SK-N-SH (cell line): ENCODE measurements around the gene SMCHD1. TPM values are rescaled to one million over a fixed set of nuclear protein-coding genes. Genes with fewer than 3 reads are reported as not detected.

Experiments used
- CTCF ChIA-PET: fragments of 300-600, 350-600 bp; formaldehyde crosslinking; extraction: SDS; loops from one replicate; lab custom pipeline; 2021; lab: Yijun Ruan, JAX
- POLR2A ChIA-PET: fragments of 350-600 bp; sonication (Branson Sonifier 250); formaldehyde crosslinking; extraction: SDS; loops from one replicate; lab custom pipeline; 2020; ENCODE audit warnings: antibody characterized with exemption, inconsistent platforms; lab: Yijun Ruan, JAX
- DNase-seq: peaks from one replicate; pipeline ENCODE4 v3.0.0; 2012
- H2AFZ ChIP-seq: fragments of 200-600 bp; sonication (generic); 2 replicates; pipeline ENCODE4 v1.8.1; 2016; ENCODE audit warnings: antibody characterized with exemption, mild to moderate bottlenecking, low read depth
- H3F3A ChIP-seq: fragments of 200-600 bp; sonication (generic); replicated peaks from 2 replicates; pipeline ENCODE3; 2016; ENCODE audit warnings: antibody characterized with exemption, mild to moderate bottlenecking; ENCODE audit not compliant: insufficient read depth
- H3K27ac ChIP-seq, 2 experiments: fragments of 200-500 bp in 1 of 2; fragments of 200-600 bp in 1 of 2; sonication (Bioruptor generic) in 1 of 2; sonication (generic), shearing (Covaris generic) in 1 of 2; 2 replicates each; pipeline versions ENCODE4 v1.5.1 to v1.6.1; 2014 to 2016; ENCODE audit warnings: low read depth in 2 of 2, inconsistent platforms in 1 of 2, low read length in 1 of 2, mild to moderate bottlenecking in 1 of 2, mixed read lengths in 1 of 2
- H3K27me3 ChIP-seq: fragments of 200-600 bp; sonication (generic), shearing (Covaris generic); 2 replicates; pipeline ENCODE4 v1.6.1; 2016; ENCODE audit warnings: mixed run types; ENCODE audit not compliant: insufficient read depth
- H3K36me3 ChIP-seq, 2 experiments: fragments of 200-500 bp in 1 of 2; fragments of 200-600 bp in 1 of 2; sonication (Bioruptor generic) in 1 of 2; sonication (generic) in 1 of 2; replicated peaks in 1 of 2; 2 replicates each; pipeline versions ENCODE3 to v1.5.1; 2014 to 2016; ENCODE audit warnings: low read length in 1 of 2, mild to moderate bottlenecking in 1 of 2; ENCODE audit not compliant: insufficient read depth in 2 of 2, control insufficient read depth in 1 of 2
- H3K4me1 ChIP-seq, 2 experiments: fragments of 200-500 bp in 1 of 2; fragments of 200-600 bp in 1 of 2; sonication (Bioruptor generic) in 1 of 2; sonication (generic), shearing (Covaris generic) in 1 of 2; 2 replicates each; pipeline versions ENCODE4 v1.5.1 to v1.6.1; 2014 to 2016; ENCODE audit warnings: low read depth in 1 of 2, low read length in 1 of 2, mixed run types in 1 of 2; ENCODE audit not compliant: insufficient read depth in 2 of 2, control insufficient read depth in 1 of 2
- H3K4me2 ChIP-seq: fragments of 200-600 bp; sonication (generic), shearing (Covaris generic); 2 replicates; pipeline ENCODE4 v1.6.1; 2017; ENCODE audit warnings: mixed run types
- H3K4me3 ChIP-seq, 2 experiments: fragments of 200-500 bp in 1 of 2; fragments of 200-600 bp in 1 of 2; sonication (Bioruptor generic) in 1 of 2; sonication (generic), shearing (Covaris generic) in 1 of 2; 2 replicates each; pipeline versions ENCODE4 v1.5.1 to v1.8.1; 2014 to 2016; ENCODE audit warnings: low read depth in 2 of 2, inconsistent platforms in 1 of 2, low read length in 1 of 2, mild to moderate bottlenecking in 1 of 2, mixed read lengths in 1 of 2, moderate library complexity in 1 of 2
- H3K79me2 ChIP-seq: fragments of 200-600 bp; sonication (generic); 2 replicates; pipeline ENCODE4 v1.8.1; 2017; ENCODE audit warnings: mild to moderate bottlenecking; ENCODE audit not compliant: insufficient read depth
- H3K9ac ChIP-seq: fragments of 200-600 bp; sonication (generic); 2 replicates; pipeline ENCODE4 v1.6.1; 2017; ENCODE audit warnings: mixed run types
- H3K9me2 ChIP-seq: fragments of 200-600 bp; sonication (generic); 2 replicates; pipeline ENCODE4 v1.6.1; 2017; ENCODE audit warnings: mixed run types
- H3K9me3 ChIP-seq: fragments of 200-600 bp; sonication (generic); 2 replicates; pipeline ENCODE4 v1.6.1; 2017; ENCODE audit warnings: mixed run types, mild to moderate bottlenecking, moderate library complexity
- H4K20me1 ChIP-seq: fragments of 200-600 bp; sonication (generic); 2 replicates; pipeline ENCODE4 v1.6.1; 2017; ENCODE audit warnings: mild to moderate bottlenecking, mixed run types; ENCODE audit not compliant: insufficient read depth
- FOXM1 ChIP-seq: IDR thresholded peaks from 2 replicates; pipeline ENCODE4 v1.4.0; 2012; ENCODE audit warnings: low read depth, mild to moderate bottlenecking
- GABPA ChIP-seq: IDR thresholded peaks from 2 replicates; pipeline ENCODE4 v1.4.0; 2012; ENCODE audit warnings: low read depth, mild to moderate bottlenecking
- NFIC ChIP-seq: IDR thresholded peaks from 2 replicates; pipeline ENCODE4 v1.4.0; 2012; ENCODE audit warnings: borderline replicate concordance
- RFX5 ChIP-seq: IDR thresholded peaks from 2 replicates; pipeline ENCODE4 v1.6.1; 2012; ENCODE audit warnings: mild to moderate bottlenecking, improper control_type of control experiment, low read length
- RXRA ChIP-seq: IDR thresholded peaks from 2 replicates; pipeline ENCODE4 v1.4.0; 2012; ENCODE audit warnings: low read depth, mild to moderate bottlenecking, borderline replicate concordance
- TEAD4 ChIP-seq: IDR thresholded peaks from 2 replicates; pipeline ENCODE4 v1.4.0; 2012; ENCODE audit warnings: mild to moderate bottlenecking, borderline replicate concordance; ENCODE audit not compliant: insufficient read depth
- WGBS: methylation state at CpG from one replicate; pipeline ENCODE4 v1.1.6; 2017; ENCODE audit warnings: low lambda C conversion rate; 5-methylcytosine and 5-hydroxymethylcytosine counted together
- polyA plus RNA-seq, 3 experiments: library from polyadenylated mRNA; depleted of rRNA; stranded (reverse); fragments of >200 nt; gene quantifications; 2 replicates each; pipeline ENCODE4 v1.2.3, GENCODE V29; 2012
- TF ChIP-seq, protein P1 (sequence below): fragments of 200-600 bp; sonication (generic); IDR thresholded peaks from 2 replicates; pipeline ENCODE4 v1.6.1; 2017; ENCODE audit warnings: antibody characterized with exemption, mild to moderate bottlenecking, moderate library complexity
- TF ChIP-seq, protein P2 (sequence below): IDR thresholded peaks from 2 replicates; pipeline ENCODE4 v1.4.0; 2012; ENCODE audit warnings: low read depth
- TF ChIP-seq, protein P3 (sequence below): IDR thresholded peaks from 2 replicates; pipeline ENCODE4 v1.4.0; 2012; ENCODE audit warnings: low read depth, borderline replicate concordance

Gene SMCHD1
- polyA plus RNA-seq, 1 of the 3 experiments (the other 2 are of a cell fraction): 8.9 TPM

DNA sequence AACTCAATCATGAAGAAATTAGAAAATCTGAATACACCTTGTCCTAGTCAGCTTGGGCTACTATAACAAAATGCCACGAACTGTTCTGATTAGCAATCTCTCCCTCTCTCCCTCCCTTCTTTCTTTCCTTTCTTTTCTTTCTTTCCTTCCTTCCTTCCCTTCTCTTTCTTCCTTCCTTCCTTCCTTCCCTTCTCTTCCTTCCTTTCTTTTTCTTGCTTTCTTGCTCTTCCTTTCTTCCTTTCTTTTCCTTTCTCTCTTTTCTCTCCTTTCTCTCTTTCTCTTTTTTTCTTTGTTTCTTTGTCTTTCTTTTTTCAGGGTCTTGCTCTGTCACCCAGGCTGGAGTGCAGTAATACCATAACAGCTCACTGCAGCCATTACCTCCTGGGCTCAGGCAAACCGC is 167.7 kb downstream of the SMCHD1 start:
- CTCF ChIA-PET: no interaction called here
- H3K79me2 ChIP-seq: no peaks in the 10 kb centered on the region

DNA sequence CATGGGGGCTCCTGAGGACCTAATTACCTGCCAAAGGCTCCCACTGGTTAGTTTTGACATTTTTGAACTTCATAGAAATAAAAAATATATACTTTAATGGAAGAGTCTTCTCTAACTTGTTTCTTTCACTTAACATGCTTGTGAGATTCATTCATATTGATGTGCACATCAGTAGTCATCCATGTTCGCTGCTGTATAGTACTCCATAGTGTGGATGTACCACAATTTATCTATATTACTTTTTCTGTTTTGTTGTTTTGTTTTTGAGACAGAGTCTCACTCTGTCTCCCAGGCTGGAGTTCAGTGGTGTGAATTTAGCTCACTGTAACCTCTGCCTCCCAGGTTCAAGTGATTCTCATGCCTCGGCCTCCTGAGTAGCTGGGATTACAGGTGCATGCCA is 168.4 kb downstream of the SMCHD1 start:
- Histone ChIP-seq H3F3A (no peaks in the 10 kb centered on the region), H3K9me2 (no peaks in the 10 kb centered on the region), H3K4me3 (no peak overlapping the region), H4K20me1 (no peaks in the 10 kb centered on the region), H3K27ac (no peak overlapping the region), H3K27me3 (no peaks in the 10 kb centered on the region; the same call in 1 of the 2 replicates), H3K36me3 (no peaks in the 10 kb centered on the region), H3K4me1 (no peaks in the 10 kb centered on the region), H3K4me2 (no peak overlapping the region), H3K9me3 (no peaks in the 10 kb centered on the region), H3K79me2 (no peaks in the 10 kb centered on the region), H3K9ac (no peak overlapping the region), H2AFZ (no peak overlapping the region)
- CTCF ChIA-PET: no interaction called here
- TF ChIP-seq GABPA (no peak), NFIC (no peak), RFX5 (no peak), RXRA (no peak), TEAD4 (no peak), FOXM1 (no peak)
- TF ChIP-seq, protein P1, sequence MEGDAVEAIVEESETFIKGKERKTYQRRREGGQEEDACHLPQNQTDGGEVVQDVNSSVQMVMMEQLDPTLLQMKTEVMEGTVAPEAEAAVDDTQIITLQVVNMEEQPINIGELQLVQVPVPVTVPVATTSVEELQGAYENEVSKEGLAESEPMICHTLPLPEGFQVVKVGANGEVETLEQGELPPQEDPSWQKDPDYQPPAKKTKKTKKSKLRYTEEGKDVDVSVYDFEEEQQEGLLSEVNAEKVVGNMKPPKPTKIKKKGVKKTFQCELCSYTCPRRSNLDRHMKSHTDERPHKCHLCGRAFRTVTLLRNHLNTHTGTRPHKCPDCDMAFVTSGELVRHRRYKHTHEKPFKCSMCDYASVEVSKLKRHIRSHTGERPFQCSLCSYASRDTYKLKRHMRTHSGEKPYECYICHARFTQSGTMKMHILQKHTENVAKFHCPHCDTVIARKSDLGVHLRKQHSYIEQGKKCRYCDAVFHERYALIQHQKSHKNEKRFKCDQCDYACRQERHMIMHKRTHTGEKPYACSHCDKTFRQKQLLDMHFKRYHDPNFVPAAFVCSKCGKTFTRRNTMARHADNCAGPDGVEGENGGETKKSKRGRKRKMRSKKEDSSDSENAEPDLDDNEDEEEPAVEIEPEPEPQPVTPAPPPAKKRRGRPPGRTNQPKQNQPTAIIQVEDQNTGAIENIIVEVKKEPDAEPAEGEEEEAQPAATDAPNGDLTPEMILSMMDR: no peak
- TF ChIP-seq, protein P2, sequence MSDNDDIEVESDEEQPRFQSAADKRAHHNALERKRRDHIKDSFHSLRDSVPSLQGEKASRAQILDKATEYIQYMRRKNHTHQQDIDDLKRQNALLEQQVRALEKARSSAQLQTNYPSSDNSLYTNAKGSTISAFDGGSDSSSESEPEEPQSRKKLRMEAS: no peak
- DNase-seq: no peak
- 75% methylated on average over 2 of the region's 2 CpGs for WGBS
- POLR2A ChIA-PET: no interaction called here

More for the DNA sequence above, 167.7 kb downstream of the SMCHD1 start:
- 19% methylated on average over 2 of the region's 2 CpGs for WGBS
- H3K36me3 ChIP-seq: no peaks in the 10 kb centered on the region
- TF ChIP-seq, protein P3, sequence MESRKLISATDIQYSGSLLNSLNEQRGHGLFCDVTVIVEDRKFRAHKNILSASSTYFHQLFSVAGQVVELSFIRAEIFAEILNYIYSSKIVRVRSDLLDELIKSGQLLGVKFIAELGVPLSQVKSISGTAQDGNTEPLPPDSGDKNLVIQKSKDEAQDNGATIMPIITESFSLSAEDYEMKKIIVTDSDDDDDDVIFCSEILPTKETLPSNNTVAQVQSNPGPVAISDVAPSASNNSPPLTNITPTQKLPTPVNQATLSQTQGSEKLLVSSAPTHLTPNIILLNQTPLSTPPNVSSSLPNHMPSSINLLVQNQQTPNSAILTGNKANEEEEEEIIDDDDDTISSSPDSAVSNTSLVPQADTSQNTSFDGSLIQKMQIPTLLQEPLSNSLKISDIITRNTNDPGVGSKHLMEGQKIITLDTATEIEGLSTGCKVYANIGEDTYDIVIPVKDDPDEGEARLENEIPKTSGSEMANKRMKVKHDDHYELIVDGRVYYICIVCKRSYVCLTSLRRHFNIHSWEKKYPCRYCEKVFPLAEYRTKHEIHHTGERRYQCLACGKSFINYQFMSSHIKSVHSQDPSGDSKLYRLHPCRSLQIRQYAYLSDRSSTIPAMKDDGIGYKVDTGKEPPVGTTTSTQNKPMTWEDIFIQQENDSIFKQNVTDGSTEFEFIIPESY: no peak
- H3K4me1 ChIP-seq: no peaks in the 10 kb centered on the region
- H3K4me2 ChIP-seq: no peak overlapping the region
- no peak overlapping the region for H3K9ac ChIP-seq
- H3K4me3 ChIP-seq: no peak overlapping the region
- H3F3A ChIP-seq: no peaks in the 10 kb centered on the region
- no peaks in the 10 kb centered on the region for H3K9me3 ChIP-seq
- DNase-seq: no peak
- POLR2A ChIA-PET: no interaction called here
- H3K27me3 ChIP-seq: no peaks in the 10 kb centered on the region; the same call in 1 of the 2 replicates
- no peaks in the 10 kb centered on the region for H3K9me2 ChIP-seq
- no peak overlapping the region for H2AFZ ChIP-seq
- H4K20me1 ChIP-seq: no peaks in the 10 kb centered on the region
- no peak overlapping the region for H3K27ac ChIP-seq
